SK-N-SH (cell line): ENCODE measurements around the gene APBB2.

Experiments
- CTCF ChIP-seq: fragments of 200-600 bp; sonication (generic); IDR thresholded peaks from 2 replicates; pipeline ENCODE4 v1.6.1; 2017; ENCODE audit warnings: antibody characterized with exemption, mild to moderate bottlenecking, moderate library complexity
- ELF1 ChIP-seq: IDR thresholded peaks from 2 replicates; pipeline ENCODE4 v1.4.0; 2012
- FOSL2 ChIP-seq: IDR thresholded peaks from 2 replicates; pipeline ENCODE4 v1.4.0; 2012; ENCODE audit warnings: low read depth, mild to moderate bottlenecking, moderate library complexity, borderline replicate concordance
- JUND ChIP-seq: IDR thresholded peaks from 2 replicates; pipeline ENCODE4 v1.4.0; 2012
- NFIC ChIP-seq: IDR thresholded peaks from 2 replicates; pipeline ENCODE4 v1.4.0; 2012; ENCODE audit warnings: borderline replicate concordance
- TAF1 ChIP-seq: IDR thresholded peaks from 2 replicates; pipeline ENCODE4 v1.6.1; 2012; ENCODE audit warnings: low read depth, mild to moderate bottlenecking, low read length, moderate library complexity, borderline replicate concordance
- TCF12 ChIP-seq: IDR thresholded peaks from 2 replicates; pipeline ENCODE4 v1.4.0; 2012
- USF2 ChIP-seq: fragments of 150-350 bp; IDR thresholded peaks from 2 replicates; pipeline ENCODE4 v1.6.1; 2017; ENCODE audit warnings: antibody characterized with exemption, low read length, low read depth, borderline replicate concordance
- YY1 ChIP-seq: IDR thresholded peaks from 2 replicates; pipeline ENCODE4 v1.4.0; 2012; ENCODE audit warnings: low read depth, mild to moderate bottlenecking

- TF ChIP-seq CTCF (no peak), ELF1 (no peak), TCF12 (no peak), USF2 (no peak), JUND (no peak), NFIC (no peak), FOSL2 (no peak), YY1 (no peak), TAF1 (no peak)
Measured at GRCh38 chr4:41203841-41204240, 10.5 kb downstream of the APBB2 start.
